B cell (primary cell): ENCODE data around the gene MAN2A2.
A peak's percentile ranks its signal among the peaks of the same experiment; 100 is the strongest.

Source experiments
- EZH2 ChIP-seq: IDR thresholded peaks from 2 replicates; pipeline ENCODE4 v1.6.1; 2012; ENCODE audit warnings: borderline replicate concordance, low read depth, mild to moderate bottlenecking, moderate library complexity, low read length; ENCODE audit not compliant: insufficient read depth, poor library complexity, severe bottlenecking
- TF ChIP-seq, protein P1 (sequence below): fragments of 200-600 bp; IDR thresholded peaks from one replicate; pipeline ENCODE4 v1.8.0; 2022; ENCODE audit warnings: antibody characterized with exemption, mild to moderate bottlenecking

DNA sequence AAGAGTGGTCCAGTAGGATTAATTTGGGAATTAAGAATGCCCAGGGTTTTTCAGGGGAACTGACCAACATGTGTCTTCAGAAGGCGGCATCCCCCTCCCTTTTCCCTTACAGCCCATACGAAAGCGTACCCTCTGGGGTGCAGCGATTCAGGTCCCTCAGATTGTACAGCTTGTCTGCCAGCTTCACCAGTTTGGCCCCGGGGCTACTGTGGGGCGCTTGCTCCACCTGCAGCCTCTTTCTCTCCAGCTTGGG lies 28.4 kb downstream of the MAN2A2 start:
- TF ChIP-seq, protein P1, sequence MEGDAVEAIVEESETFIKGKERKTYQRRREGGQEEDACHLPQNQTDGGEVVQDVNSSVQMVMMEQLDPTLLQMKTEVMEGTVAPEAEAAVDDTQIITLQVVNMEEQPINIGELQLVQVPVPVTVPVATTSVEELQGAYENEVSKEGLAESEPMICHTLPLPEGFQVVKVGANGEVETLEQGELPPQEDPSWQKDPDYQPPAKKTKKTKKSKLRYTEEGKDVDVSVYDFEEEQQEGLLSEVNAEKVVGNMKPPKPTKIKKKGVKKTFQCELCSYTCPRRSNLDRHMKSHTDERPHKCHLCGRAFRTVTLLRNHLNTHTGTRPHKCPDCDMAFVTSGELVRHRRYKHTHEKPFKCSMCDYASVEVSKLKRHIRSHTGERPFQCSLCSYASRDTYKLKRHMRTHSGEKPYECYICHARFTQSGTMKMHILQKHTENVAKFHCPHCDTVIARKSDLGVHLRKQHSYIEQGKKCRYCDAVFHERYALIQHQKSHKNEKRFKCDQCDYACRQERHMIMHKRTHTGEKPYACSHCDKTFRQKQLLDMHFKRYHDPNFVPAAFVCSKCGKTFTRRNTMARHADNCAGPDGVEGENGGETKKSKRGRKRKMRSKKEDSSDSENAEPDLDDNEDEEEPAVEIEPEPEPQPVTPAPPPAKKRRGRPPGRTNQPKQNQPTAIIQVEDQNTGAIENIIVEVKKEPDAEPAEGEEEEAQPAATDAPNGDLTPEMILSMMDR, result peak; percentile 37
- no peak for TF ChIP-seq EZH2
